OCI-LY7 (cell line): Measurements from ENCODE around the gene RIPK4. TPM values are rescaled to one million over a fixed set of nuclear protein-coding genes. Genes with fewer than 3 reads are reported as not detected.

Experiments
- BruUV-seq: library from RNA; stranded (reverse); fragments of 400-500 nt; replicated peaks from 2 replicates; lab custom pipeline; 2021; lab: Mats Ljungman, UMichigan
- CTCF ChIA-PET: fragments of 300-600 bp; sonication (Branson Sonifier 250); formaldehyde crosslinking; loops from one replicate; lab custom pipeline; 2022; ENCODE audit warnings: antibody characterized with exemption; ENCODE audit not compliant: unreplicated experiment; lab: Charles Lee
- POLR2A ChIA-PET: fragments of 300-600 bp; sonication (Branson Sonifier 250); formaldehyde crosslinking; loops from one replicate; lab custom pipeline; 2022; ENCODE audit warnings: antibody characterized with exemption; lab: Charles Lee
- DNase-seq: peaks from one replicate; pipeline ENCODE4 v3.0.0-alpha.2; 2015; ENCODE audit warnings: low spot score
- H2AFZ ChIP-seq: fragments of 200-600 bp; sonication (generic), shearing (Covaris generic); 2 replicates; pipeline ENCODE4 v1.6.1; 2014; ENCODE audit warnings: mild to moderate bottlenecking, antibody characterized with exemption, low read length, moderate library complexity
- H3K27ac ChIP-seq: fragments of 200-600 bp; sonication (generic); 2 replicates; pipeline ENCODE4 v1.5.1; 2014; ENCODE audit warnings: mixed run types, low read depth, mild to moderate bottlenecking, moderate library complexity, low read length, inconsistent platforms; ENCODE audit not compliant: poor library complexity, severe bottlenecking
- H3K36me3 ChIP-seq: fragments of 200-600 bp; sonication (generic); 2 replicates; pipeline ENCODE4 v1.6.1; 2014; ENCODE audit warnings: mild to moderate bottlenecking, antibody characterized with exemption, low read length, moderate library complexity, mixed read lengths; ENCODE audit not compliant: insufficient read depth
- H3K4me1 ChIP-seq: fragments of 200-600 bp; sonication (generic); 2 replicates; pipeline ENCODE4 v1.5.1; 2014; ENCODE audit warnings: mild to moderate bottlenecking, low read length; ENCODE audit not compliant: insufficient read depth, poor library complexity, severe bottlenecking
- H3K4me2 ChIP-seq: fragments of 200-600 bp; sonication (generic); 2 replicates; pipeline ENCODE4 v1.6.1; 2014; ENCODE audit warnings: mild to moderate bottlenecking, low read length
- H3K4me3 ChIP-seq: fragments of 200-600 bp; sonication (generic); 2 replicates; pipeline ENCODE4 v1.5.1; 2014; ENCODE audit warnings: mild to moderate bottlenecking, low read depth, low read length; ENCODE audit not compliant: poor library complexity, severe bottlenecking
- H3K79me2 ChIP-seq: fragments of 200-600 bp; sonication (generic); 2 replicates; pipeline ENCODE4 v1.6.1; 2016; ENCODE audit warnings: low read depth, mild to moderate bottlenecking, low read length, moderate library complexity, mixed read lengths; ENCODE audit not compliant: insufficient read depth
- H3K9me2 ChIP-seq: fragments of 200-600 bp; sonication (generic); 2 replicates; pipeline ENCODE4 v1.6.1; 2016; ENCODE audit warnings: mild to moderate bottlenecking, low read length, mixed read lengths; ENCODE audit not compliant: insufficient read depth
- H3K9me3 ChIP-seq: fragments of 200-600 bp; sonication (generic); 2 replicates; pipeline ENCODE4 v1.6.1; 2014; ENCODE audit warnings: mild to moderate bottlenecking, mixed run types, low read length, mixed read lengths
- H4K20me1 ChIP-seq: fragments of 200-600 bp; sonication (generic); 2 replicates; pipeline ENCODE4 v1.6.1; 2014; ENCODE audit warnings: mild to moderate bottlenecking, antibody characterized with exemption, low read length, moderate library complexity, mixed read lengths; ENCODE audit not compliant: insufficient read depth
- EZH2phosphoT487 ChIP-seq: fragments of 200-600 bp; sonication (generic); IDR thresholded peaks from 2 replicates; pipeline ENCODE4 v1.6.1; 2018; ENCODE audit warnings: low read depth, borderline replicate concordance, mild to moderate bottlenecking, mixed run types, antibody characterized with exemption, low read length, moderate library complexity, mixed read lengths
- intact Hi-C: fragments of 100-400 bp; cut with micrococcal nuclease; formaldehyde crosslinking; loops from one replicate; pipeline ENCODE4 v1.10.0; 2022; ENCODE audit not compliant: unreplicated experiment
- total RNA-seq, 2 experiments: library from RNA; depleted of rRNA in 1 of 2; stranded (reverse); fragments of >200 nt in 1 of 2; shearing (Covaris generic) in 1 of 2; gene quantifications; 2 replicates each; pipeline ENCODE4 v1.2.3, GENCODE V29; 2014 to 2022
- TF ChIP-seq, protein P1 (sequence below): fragments of 200-600 bp; sonication (generic); conservative IDR thresholded peaks from 2 replicates; pipeline ENCODE4 v1.5.1; 2014; ENCODE audit warnings: mild to moderate bottlenecking, antibody characterized with exemption, low read length, moderate library complexity, mixed read lengths

RIPK4 gene
- total RNA-seq, 2 experiments from 2014 or later: 0.08 to 0.19 TPM

DNA sequence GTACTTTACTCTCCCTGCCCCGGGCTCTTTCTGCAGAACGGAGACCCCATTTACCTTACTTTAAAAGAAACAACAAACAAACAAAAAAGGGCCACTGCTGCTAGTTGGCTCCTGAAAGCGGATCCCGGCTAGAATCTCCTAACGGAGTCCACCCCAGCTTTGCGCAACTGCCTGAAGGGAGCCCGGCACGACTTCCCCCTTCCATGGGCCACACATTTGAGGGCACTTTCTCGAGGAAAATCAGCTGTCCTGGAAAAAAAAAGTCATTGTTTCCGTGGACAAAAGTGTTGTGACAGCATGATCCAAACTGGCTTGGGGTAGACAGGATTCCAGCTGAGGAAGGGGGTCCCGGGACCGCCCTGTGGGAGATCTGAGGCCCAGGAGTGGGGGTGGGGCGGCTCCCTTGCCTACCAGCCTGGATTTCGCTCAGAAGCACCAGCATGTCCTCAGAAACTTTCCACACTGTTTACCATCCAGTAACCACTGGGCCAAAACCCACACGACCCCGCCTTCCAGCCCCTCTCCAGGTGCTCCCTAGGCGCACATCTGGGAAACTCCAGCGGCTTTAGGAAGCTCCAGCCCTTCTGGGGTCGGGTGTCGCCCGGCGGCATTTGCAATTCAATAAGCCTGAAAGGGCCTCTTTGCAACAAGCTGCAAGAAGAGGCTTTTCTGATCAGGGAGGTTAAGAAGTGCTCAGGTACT lies 4.8 kb downstream of the RIPK4 start:
- no peak for DNase-seq
- Histone ChIP-seq H3K27ac (no peak overlapping the region), H3K4me3 (no peak overlapping the region), H3K9me2 (no peaks in the 10 kb centered on the region), H3K9me3 (no peaks in the 10 kb centered on the region), H3K36me3 (no peaks in the 10 kb centered on the region), H3K4me2 (no peak overlapping the region), H2AFZ (no peak overlapping the region), H3K4me1 (peaks cover 6% of the 10 kb centered on the region), H3K79me2 (no peaks in the 10 kb centered on the region), H4K20me1 (no peaks in the 10 kb centered on the region)
- BruUV-seq: no TSS peak
- ChIA-PET POLR2A (no interaction called here), CTCF (no interaction called here)
- intact Hi-C loops: no loop called here
- TF ChIP-seq, protein P1, sequence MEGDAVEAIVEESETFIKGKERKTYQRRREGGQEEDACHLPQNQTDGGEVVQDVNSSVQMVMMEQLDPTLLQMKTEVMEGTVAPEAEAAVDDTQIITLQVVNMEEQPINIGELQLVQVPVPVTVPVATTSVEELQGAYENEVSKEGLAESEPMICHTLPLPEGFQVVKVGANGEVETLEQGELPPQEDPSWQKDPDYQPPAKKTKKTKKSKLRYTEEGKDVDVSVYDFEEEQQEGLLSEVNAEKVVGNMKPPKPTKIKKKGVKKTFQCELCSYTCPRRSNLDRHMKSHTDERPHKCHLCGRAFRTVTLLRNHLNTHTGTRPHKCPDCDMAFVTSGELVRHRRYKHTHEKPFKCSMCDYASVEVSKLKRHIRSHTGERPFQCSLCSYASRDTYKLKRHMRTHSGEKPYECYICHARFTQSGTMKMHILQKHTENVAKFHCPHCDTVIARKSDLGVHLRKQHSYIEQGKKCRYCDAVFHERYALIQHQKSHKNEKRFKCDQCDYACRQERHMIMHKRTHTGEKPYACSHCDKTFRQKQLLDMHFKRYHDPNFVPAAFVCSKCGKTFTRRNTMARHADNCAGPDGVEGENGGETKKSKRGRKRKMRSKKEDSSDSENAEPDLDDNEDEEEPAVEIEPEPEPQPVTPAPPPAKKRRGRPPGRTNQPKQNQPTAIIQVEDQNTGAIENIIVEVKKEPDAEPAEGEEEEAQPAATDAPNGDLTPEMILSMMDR: no peak
- TF ChIP-seq EZH2phosphoT487: no peak

DNA sequence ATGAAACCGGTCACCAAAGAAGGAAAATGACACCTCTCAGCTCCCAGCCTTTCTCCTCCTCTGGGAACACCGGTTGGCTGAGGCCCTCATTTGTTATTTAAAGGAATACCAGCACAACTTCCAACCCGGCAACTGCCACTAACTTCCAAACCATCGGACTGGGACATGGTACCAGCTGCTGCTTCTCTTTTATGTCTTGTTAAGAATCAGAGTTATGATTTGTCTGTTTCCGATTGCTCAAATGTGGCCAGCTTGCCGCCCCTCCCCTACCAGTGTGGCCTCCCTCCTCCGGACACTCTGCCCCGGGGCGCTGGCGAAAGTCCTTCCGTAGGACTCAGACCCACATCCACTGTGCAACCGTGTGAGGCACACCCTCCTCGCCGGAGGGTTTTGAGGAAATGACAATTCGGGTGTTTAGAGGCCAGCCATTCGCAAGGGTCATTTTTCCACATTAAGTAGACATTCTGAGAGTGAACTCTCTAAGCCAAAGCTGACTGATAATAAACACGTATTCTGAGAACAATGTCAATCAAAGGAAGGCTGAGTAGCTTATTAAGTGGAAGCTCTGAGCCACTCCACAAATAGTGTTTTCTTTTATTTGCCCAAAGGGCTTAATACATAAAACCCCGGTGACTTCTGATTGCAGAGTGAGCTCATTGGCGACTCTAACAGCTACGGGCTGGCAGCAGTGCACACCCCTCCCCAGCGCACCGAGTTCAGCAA lies 5.5 kb downstream of the RIPK4 start:
- no peaks in the 10 kb centered on the region for H3K79me2 ChIP-seq
- TF ChIP-seq EZH2phosphoT487: no peak
- TF ChIP-seq, protein P1: no peak
- H4K20me1 ChIP-seq: no peaks in the 10 kb centered on the region
- no peaks in the 10 kb centered on the region for H3K9me2 ChIP-seq
- H3K27ac ChIP-seq: no peak overlapping the region
- ChIA-PET CTCF (no interaction called here), POLR2A (interaction anchor here (0.6 kb wide), 1 partner anchor 1813 kb away, joined by 5 read pairs; no protein-coding TSS in a partner anchor)
- no peaks in the 10 kb centered on the region for H3K4me1 ChIP-seq
- H3K4me3 ChIP-seq: no peak overlapping the region
- DNase-seq: no peak
- no peaks in the 10 kb centered on the region for H3K9me3 ChIP-seq
- BruUV-seq: no TSS peak
- intact Hi-C loops: no loop called here
- H3K36me3 ChIP-seq: no peaks in the 10 kb centered on the region
- no peak overlapping the region for H3K4me2 ChIP-seq
- H2AFZ ChIP-seq: no peak overlapping the region

DNA sequence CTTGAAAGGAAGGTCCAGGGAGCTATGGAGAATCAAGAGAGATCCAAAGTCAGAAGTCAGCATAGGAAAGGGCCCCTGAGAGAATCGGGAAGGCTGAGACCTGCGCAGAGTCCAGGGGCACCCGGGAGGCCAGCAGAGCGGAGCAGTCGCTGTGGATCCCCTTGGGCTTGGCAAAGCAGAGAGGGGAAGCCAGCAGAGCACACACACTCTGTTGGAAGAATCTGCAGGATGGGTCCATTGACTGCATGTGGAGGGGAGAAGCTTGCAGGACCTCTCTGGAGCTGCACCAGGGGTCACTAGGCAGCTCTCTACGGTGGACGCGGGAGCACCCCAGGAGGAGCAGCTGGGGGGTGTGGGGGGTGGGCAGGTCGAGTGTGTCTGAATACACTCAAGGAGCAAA lies 6.4 kb downstream of the RIPK4 start:
- H3K4me2 ChIP-seq: no peak overlapping the region
- CTCF ChIA-PET: interaction anchor here (0.5 kb wide), 1 partner anchor 549 kb away, joined by 6 read pairs; no protein-coding TSS in a partner anchor
- H4K20me1 ChIP-seq: no peaks in the 10 kb centered on the region
- H2AFZ ChIP-seq: no peak overlapping the region
- no peaks in the 10 kb centered on the region for H3K9me2 ChIP-seq
- intact Hi-C loops: no loop called here
- no peak for DNase-seq
- no peaks in the 10 kb centered on the region for H3K4me1 ChIP-seq
- no peaks in the 10 kb centered on the region for H3K36me3 ChIP-seq
- no peaks in the 10 kb centered on the region for H3K79me2 ChIP-seq
- no TSS peak for BruUV-seq
- TF ChIP-seq, protein P1: no peak
- TF ChIP-seq EZH2phosphoT487: no peak
- POLR2A ChIA-PET: no interaction called here
- H3K27ac ChIP-seq: no peak overlapping the region
- no peaks in the 10 kb centered on the region for H3K9me3 ChIP-seq
- no peak overlapping the region for H3K4me3 ChIP-seq
